A172 (cell line): ENCODE data around the gene IFITM5. TPM values are rescaled to one million over a fixed set of nuclear protein-coding genes. Genes with fewer than 3 reads are reported as not detected.

ENCODE experiments used
- DNase-seq: peaks from one replicate; pipeline ENCODE4 v3.0.0-alpha.2; 2015; ENCODE audit warnings: low spot score
- total RNA-seq: library from RNA; depleted of rRNA; stranded (reverse); fragments of >200 nt; shearing (Covaris generic); gene quantifications from 2 replicates; pipeline ENCODE4 v1.2.3, GENCODE V29; 2014; rRNA removed

IFITM5 gene
- total RNA-seq, 1 experiment from 2014 or later: not detected

- DNase-seq: no peak
These were observed 31.8 kb downstream of the IFITM5 start for GRCh38 chr11:267491-267994.

GRCh38 chr11:266676-267439, 32.5 kb downstream of the IFITM5 start:
- DNase-seq: no peak

GRCh38 chr11:261624-262023, 37.7 kb downstream of the IFITM5 start:
- DNase-seq: no peak

- DNase-seq: no peak
These were observed 39.9 kb downstream of the IFITM5 start for GRCh38 chr11:259413-259812.

- DNase-seq: no peak
These were observed 41.4 kb downstream of the IFITM5 start for GRCh38 chr11:257766-258493.

- DNase-seq: no peak
These were observed 42.2 kb downstream of the IFITM5 start for GRCh38 chr11:256952-257737.

GRCh38 chr11:255816-256215, 43.5 kb downstream of the IFITM5 start:
- DNase-seq: no peak

GRCh38 chr11:255176-255575, 44.1 kb downstream of the IFITM5 start:
- DNase-seq: no peak

- no peak for DNase-seq
These were observed 45.4 kb downstream of the IFITM5 start for GRCh38 chr11:253886-254270.

- DNase-seq: no peak
These were observed 46.0 kb downstream of the IFITM5 start for GRCh38 chr11:253160-253885.

GRCh38 chr11:252666-253065, 46.7 kb downstream of the IFITM5 start:
- no peak for DNase-seq

GRCh38 chr11:251550-251949, 47.8 kb downstream of the IFITM5 start:
- no peak for DNase-seq

GRCh38 chr11:250740-251299, 48.5 kb downstream of the IFITM5 start:
- DNase-seq: peak; percentile 40

- no peak for DNase-seq
These were observed 49.1 kb downstream of the IFITM5 start for GRCh38 chr11:250274-250673.

GRCh38 chr11:249062-249461, 50.3 kb downstream of the IFITM5 start:
- no peak for DNase-seq

Other genes starting within 250 kb of the IFITM5 start
- not detected in 2 replicates for gene SCGB1C1, start 106.4 kb downstream of the IFITM5 start, total RNA-seq
- gene BET1L, start 92.1 kb downstream of the IFITM5 start, total RNA-seq: 11.9 and 29.8 TPM in 2 replicates
- gene RIC8A, start 91.8 kb downstream of the IFITM5 start, total RNA-seq: 276 and 287 TPM in 2 replicates
- gene SIRT3, start 63.2 kb downstream of the IFITM5 start, total RNA-seq: 17.5 and 19.7 TPM in 2 replicates
- gene PSMD13, start 62.5 kb downstream of the IFITM5 start, total RNA-seq: 279 and 376 TPM in 2 replicates
- gene NLRP6, start 21.1 kb downstream of the IFITM5 start, total RNA-seq: not detected in 2 replicates
- 13.0 and 14.2 TPM in 2 replicates for gene PGGHG, start 10.4 kb downstream of the IFITM5 start, total RNA-seq
- 17.6 and 22.6 TPM in 2 replicates for gene IFITM2, start 8.3 kb upstream of the IFITM5 start, total RNA-seq
- 3.1 and 4.5 TPM in 2 replicates for gene IFITM1, start 14.5 kb upstream of the IFITM5 start, total RNA-seq
- gene IFITM3, start 21.3 kb upstream of the IFITM5 start, total RNA-seq: 63.1 and 73.6 TPM in 2 replicates
- gene B4GALNT4, start 70.0 kb upstream of the IFITM5 start, total RNA-seq: 27.9 and 40.8 TPM in 2 replicates
- gene PKP3, start 94.7 kb upstream of the IFITM5 start, total RNA-seq: 39.8 and 44.0 TPM in 2 replicates
- 3.8 and 3.9 TPM in 2 replicates for gene SIGIRR, start 115.5 kb upstream of the IFITM5 start, total RNA-seq
- 0.19 TPM in 1 of 2 replicates, not detected in the other for gene ANO9, start 142.5 kb upstream of the IFITM5 start, total RNA-seq
- gene PTDSS2, start 150.8 kb upstream of the IFITM5 start, total RNA-seq: 29.7 and 30.4 TPM in 2 replicates
- 299 and 316 TPM in 2 replicates for gene RNH1, start 207.7 kb upstream of the IFITM5 start, total RNA-seq
- gene HRAS, start 236.1 kb upstream of the IFITM5 start, total RNA-seq: 74.6 and 99.9 TPM in 2 replicates
- gene LRRC56, start 238.0 kb upstream of the IFITM5 start, total RNA-seq: not detected in 2 replicates